Subcutaneous abdominal adipose tissue (tissue), 5 donors: ENCODE results near the gene LONP2.

Experiments used
- H3K27ac ChIP-seq: one replicate; pipeline ENCODE4 v1.7.0; 2013; ENCODE audit warnings: low read depth, mild to moderate bottlenecking, inconsistent platforms, low read length, moderate library complexity
- H3K27me3 ChIP-seq, 5 donors: one replicate each; pipeline ENCODE4 v1.7.0; 2013; ENCODE audit warnings: low read length in 5 of 5, inconsistent platforms in 1 of 5; ENCODE audit not compliant: control insufficient read depth in 5 of 5, insufficient read depth in 4 of 5
- H3K36me3 ChIP-seq, 5 donors: one replicate each; pipeline ENCODE4 v1.7.0; 2013; ENCODE audit warnings: low read length in 5 of 5; ENCODE audit not compliant: control insufficient read depth in 5 of 5, insufficient read depth in 5 of 5
- H3K4me1 ChIP-seq, 5 donors: one replicate each; pipeline ENCODE4 v1.7.0; 2013; ENCODE audit warnings: low read length in 5 of 5, mild to moderate bottlenecking in 3 of 5, moderate library complexity in 1 of 5; ENCODE audit not compliant: control insufficient read depth in 5 of 5, insufficient read depth in 5 of 5
- H3K4me3 ChIP-seq, 5 donors: one replicate each; pipeline ENCODE4 v1.7.0; 2013; ENCODE audit warnings: low read length in 5 of 5, low read depth in 1 of 5
- H3K9ac ChIP-seq, 5 donors: one replicate each; pipeline ENCODE4 v1.7.0; 2013; ENCODE audit warnings: low read length in 5 of 5, mild to moderate bottlenecking in 4 of 5, moderate library complexity in 3 of 5
- H3K9me3 ChIP-seq, 5 donors: one replicate each; pipeline ENCODE4 v1.7.0; 2013; ENCODE audit warnings: low read length in 5 of 5; ENCODE audit not compliant: control insufficient read depth in 5 of 5
- donor health status: healthy.
- donor health status: healthy.
- donor health status: healthy.
- donor health status: healthy.
- donor health status: healthy.

The LONP2 gene

GRCh38 chr16:48212033-48212432, 32.1 kb upstream of the LONP2 start:
- H3K36me3 ChIP-seq = no peaks in the 10 kb centered on the region
- H3K27me3 ChIP-seq = no peaks in the 10 kb centered on the region
- H3K9me3 ChIP-seq = no peaks in the 10 kb centered on the region
- H3K4me1 ChIP-seq = peaks cover 0 to 8% (median under 1%) of the 10 kb centered on the region in 5 donors
- H3K4me3 ChIP-seq = no peak overlapping the region
- no peak overlapping the region for H3K9ac ChIP-seq
- H3K27ac ChIP-seq = no peak overlapping the region

- Histone ChIP-seq H3K4me3 (no peak overlapping the region), H3K9ac (no peak overlapping the region)
Measured at GRCh38 chr16:48215738-48216137, 28.4 kb upstream of the LONP2 start.

GRCh38 chr16:48217708-48218107, 26.4 kb upstream of the LONP2 start:
- H3K4me1 ChIP-seq = peaks cover 0 to 14% (median 0%) of the 10 kb centered on the region in 5 donors
- H3K9me3 ChIP-seq = no peaks in the 10 kb centered on the region
- H3K4me3 ChIP-seq = no peak overlapping the region
- peak overlapping the region; percentile 1 for H3K27ac ChIP-seq
- H3K27me3 ChIP-seq = no peaks in the 10 kb centered on the region
- H3K9ac ChIP-seq = peak overlapping the region in 1 of 5 donors; percentile 22
- H3K36me3 ChIP-seq = no peaks in the 10 kb centered on the region

More at GRCh38 chr16:48215738-48216137, 28.4 kb upstream of the LONP2 start:
- Histone ChIP-seq H3K4me1 (peaks cover 0 to 14% (median 0%) of the 10 kb centered on the region in 5 donors), H3K27me3 (no peaks in the 10 kb centered on the region), H3K9me3 (no peaks in the 10 kb centered on the region), H3K27ac (no peak overlapping the region), H3K36me3 (no peaks in the 10 kb centered on the region)

GRCh38 chr16:48218473-48218872, 25.6 kb upstream of the LONP2 start:
- H3K9ac ChIP-seq = no peak overlapping the region
- no peak overlapping the region for H3K4me3 ChIP-seq
- no peaks in the 10 kb centered on the region for H3K27me3 ChIP-seq
- no peak overlapping the region for H3K27ac ChIP-seq
- no peaks in the 10 kb centered on the region for H3K36me3 ChIP-seq
- H3K4me1 ChIP-seq = peaks cover 0 to 14% (median 0%) of the 10 kb centered on the region in 5 donors
- no peaks in the 10 kb centered on the region for H3K9me3 ChIP-seq

GRCh38 chr16:48220891-48221290, 23.2 kb upstream of the LONP2 start:
- Histone ChIP-seq H3K9ac (no peak overlapping the region), H3K4me3 (no peak overlapping the region), H3K27me3 (no peaks in the 10 kb centered on the region), H3K4me1 (peaks cover 0 to 14% (median 0%) of the 10 kb centered on the region in 5 donors), H3K9me3 (no peaks in the 10 kb centered on the region), H3K36me3 (no peaks in the 10 kb centered on the region), H3K27ac (no peak overlapping the region)

GRCh38 chr16:48223490-48223889, 20.6 kb upstream of the LONP2 start:
- Histone ChIP-seq H3K4me3 (no peak overlapping the region), H3K9me3 (no peaks in the 10 kb centered on the region), H3K4me1 (peaks cover 0 to 4% (median 0%) of the 10 kb centered on the region in 5 donors), H3K27me3 (no peaks in the 10 kb centered on the region), H3K36me3 (no peaks in the 10 kb centered on the region), H3K9ac (no peak overlapping the region), H3K27ac (no peak overlapping the region)

- no peak overlapping the region for H3K9ac ChIP-seq
- H3K27ac ChIP-seq = no peak overlapping the region
- no peaks in the 10 kb centered on the region for H3K9me3 ChIP-seq
- no peaks in the 10 kb centered on the region for H3K36me3 ChIP-seq
- H3K27me3 ChIP-seq = no peaks in the 10 kb centered on the region
- H3K4me1 ChIP-seq = peaks cover 0 to 4% (median 0%) of the 10 kb centered on the region in 5 donors
- no peak overlapping the region for H3K4me3 ChIP-seq
Measured at GRCh38 chr16:48225456-48225855, 18.6 kb upstream of the LONP2 start.

GRCh38 chr16:48231727-48232492, 12.2 kb upstream of the LONP2 start:
- H3K9me3 ChIP-seq = no peaks in the 10 kb centered on the region
- no peaks in the 10 kb centered on the region for H3K36me3 ChIP-seq
- H3K4me1 ChIP-seq = no peaks in the 10 kb centered on the region
- no peak overlapping the region for H3K27ac ChIP-seq
- H3K9ac ChIP-seq = no peak overlapping the region
- no peaks in the 10 kb centered on the region for H3K27me3 ChIP-seq
- H3K4me3 ChIP-seq = no peak overlapping the region

- H3K27ac ChIP-seq = no peak overlapping the region
- H3K4me3 ChIP-seq = no peak overlapping the region
- no peaks in the 10 kb centered on the region for H3K4me1 ChIP-seq
- no peaks in the 10 kb centered on the region for H3K9me3 ChIP-seq
- no peak overlapping the region for H3K9ac ChIP-seq
- no peaks in the 10 kb centered on the region for H3K27me3 ChIP-seq
- no peaks in the 10 kb centered on the region for H3K36me3 ChIP-seq
Measured at GRCh38 chr16:48232493-48233040, 11.5 kb upstream of the LONP2 start.

- Histone ChIP-seq H3K4me3 (no peak overlapping the region), H3K27ac (no peak overlapping the region), H3K27me3 (no peaks in the 10 kb centered on the region)
Measured at GRCh38 chr16:48234630-48235029, 9.5 kb upstream of the LONP2 start.

More at GRCh38 chr16:48234630-48235029, 9.5 kb upstream of the LONP2 start:
- Histone ChIP-seq H3K9ac (no peak overlapping the region), H3K36me3 (no peaks in the 10 kb centered on the region), H3K9me3 (no peaks in the 10 kb centered on the region), H3K4me1 (no peaks in the 10 kb centered on the region)
